ENCODE results near the gene P3R3URF. TPM values are rescaled to one million over a fixed set of nuclear protein-coding genes. Genes with fewer than 3 reads are reported as not detected.

Gene P3R3URF
- total RNA-seq, 1 experiment from 2014 or later: not detected

- no peak for DNase-seq (ENCODE audit: low read depth)
These were observed 18.4 kb upstream of the P3R3URF start for GRCh38 chr1:46194641-46195193.

GRCh38 chr1:46193984-46194570 lies 17.8 kb upstream of the P3R3URF start:
- no peak for DNase-seq (ENCODE audit: low read depth)

- DNase-seq (ENCODE audit: low read depth): no peak
These were observed 17.0 kb upstream of the P3R3URF start for GRCh38 chr1:46193285-46193684.

- DNase-seq (ENCODE audit: low read depth): no peak
These were observed 15.9 kb upstream of the P3R3URF start for GRCh38 chr1:46192171-46192570.

GRCh38 chr1:46191033-46191701 lies 14.9 kb upstream of the P3R3URF start:
- no peak for DNase-seq (ENCODE audit: low read depth)

GRCh38 chr1:46190539-46190938 lies 14.3 kb upstream of the P3R3URF start:
- DNase-seq (ENCODE audit: low read depth): no peak

- DNase-seq (ENCODE audit: low read depth): no peak
These were observed 12.2 kb upstream of the P3R3URF start for GRCh38 chr1:46188295-46189030.

GRCh38 chr1:46187106-46187869 lies 11.0 kb upstream of the P3R3URF start:
- no peak for DNase-seq (ENCODE audit: low read depth)

- no peak for DNase-seq (ENCODE audit: low read depth)
These were observed 9.8 kb upstream of the P3R3URF start for GRCh38 chr1:46186076-46186475.

GRCh38 chr1:46184920-46185658 lies 8.8 kb upstream of the P3R3URF start:
- no peak for DNase-seq (ENCODE audit: low read depth)

GRCh38 chr1:46183926-46184557 lies 7.8 kb upstream of the P3R3URF start:
- DNase-seq (ENCODE audit: low read depth): peak; percentile 50

- peak; percentile 100 for DNase-seq (ENCODE audit: low read depth)
These were observed 7.0 kb upstream of the P3R3URF start for GRCh38 chr1:46183079-46183847.

- DNase-seq (ENCODE audit: low read depth): peak; percentile 62
These were observed 5.3 kb upstream of the P3R3URF start for GRCh38 chr1:46181343-46182260.

- DNase-seq (ENCODE audit: low read depth): peak; percentile 37
These were observed 3.9 kb upstream of the P3R3URF start for GRCh38 chr1:46180082-46180616.

GRCh38 chr1:46179138-46180081 lies 3.1 kb upstream of the P3R3URF start:
- DNase-seq (ENCODE audit: low read depth): peak; percentile 85

GRCh38 chr1:46175243-46175642 lies 1.0 kb downstream of the P3R3URF start:
- no peak for DNase-seq (ENCODE audit: low read depth)

All from HT1080 (cell line).